B cell (primary cell): ENCODE results near the gene PRKCA. TPM values are rescaled to one million over a fixed set of nuclear protein-coding genes. Genes with fewer than 3 reads are reported as not detected.

Experiments used
- ATAC-seq: fragments of 200-7000 bp; cut with Tn5 transposase; one replicate; pipeline ENCODE4 v1.10.0; 2021; ENCODE audit warnings: low read depth, mild to moderate bottlenecking, moderate number of reproducible peaks, moderate library complexity
- CTCF ChIA-PET: fragments of 350-600 bp; sonication (Branson Sonifier 250); formaldehyde crosslinking; loops from one replicate; lab custom pipeline; 2021; ENCODE audit warnings: antibody characterized with exemption, inconsistent platforms; lab: Charles Lee
- POLR2A ChIA-PET: fragments of 350-600 bp; sonication (Branson Sonifier 250); formaldehyde crosslinking; loops from one replicate; lab custom pipeline; 2021; ENCODE audit warnings: antibody characterized with exemption; lab: Charles Lee
- DNase-seq: peaks from one replicate; pipeline ENCODE4 v3.0.0; 2013
- H2AFZ ChIP-seq: 2 replicates; pipeline ENCODE4 v1.6.1; 2012; ENCODE audit warnings: mild to moderate bottlenecking, low read depth, low read length; ENCODE audit not compliant: insufficient read depth, poor library complexity, severe bottlenecking
- H3K27ac ChIP-seq, 2 donors: 1 replicate in 1 of 2; 2 replicates in 1 of 2; pipeline ENCODE4 v1.5.1; 2012 to 2013; ENCODE audit warnings: low read length in 2 of 2, mild to moderate bottlenecking in 2 of 2, moderate library complexity in 1 of 2
- H3K27me3 ChIP-seq, 4 experiments: fragments of 200-600 bp in 1 of 4; sonication (generic) in 1 of 4; replicated peaks in 1 of 4; 1 replicate in 2 of 4; 2 replicates in 2 of 4; pipeline versions ENCODE4 v1.6.1 to v1.7.0; 2013 to 2016; ENCODE audit warnings: low read length in 3 of 4, mild to moderate bottlenecking in 2 of 4, mixed read lengths in 1 of 4, moderate library complexity in 1 of 4; ENCODE audit not compliant: insufficient read depth in 4 of 4, control insufficient read depth in 3 of 4; ENCODE audit errors: control extremely low read depth in 1 of 4
- H3K36me3 ChIP-seq, 2 experiments: replicated peaks in 1 of 2; 1 replicate in 1 of 2; 2 replicates in 1 of 2; pipeline versions ENCODE4 v1.6.1 to v1.7.1; 2013; ENCODE audit warnings: low read length in 1 of 2; ENCODE audit not compliant: insufficient read depth in 2 of 2, control insufficient read depth in 1 of 2; ENCODE audit errors: control extremely low read depth in 1 of 2, extremely low read depth in 1 of 2
- H3K4me1 ChIP-seq, 2 donors: fragments of 200-600 bp in 1 of 2; sonication (generic) in 1 of 2; 1 replicate in 1 of 2; 2 replicates in 1 of 2; pipeline versions ENCODE4 v1.5.1 to v1.6.1; 2013 to 2017; ENCODE audit warnings: low read length in 2 of 2; ENCODE audit not compliant: control insufficient read depth in 2 of 2, insufficient read depth in 2 of 2
- H3K4me2 ChIP-seq: replicated peaks from 2 replicates; pipeline ENCODE3; 2012; ENCODE audit warnings: mild to moderate bottlenecking, low read depth, low read length; ENCODE audit not compliant: poor library complexity, severe bottlenecking
- H3K4me3 ChIP-seq, 5 experiments: fragments of 200-600 bp in 1 of 5; sonication (generic) in 1 of 5; 1 replicate in 3 of 5; 2 replicates in 2 of 5; pipeline versions ENCODE4 v1.5.1 to v1.7.0; 2011 to 2016; ENCODE audit warnings: low read length in 4 of 5, mild to moderate bottlenecking in 4 of 5, low read depth in 2 of 5, control low read depth in 1 of 5, moderate library complexity in 1 of 5; ENCODE audit not compliant: insufficient read depth in 1 of 5; ENCODE audit errors: control extremely low read depth in 1 of 5, extremely low read depth in 1 of 5
- H3K79me2 ChIP-seq: fragments of 200-600 bp; sonication (generic); one replicate; pipeline ENCODE4 v1.6.0; 2016; ENCODE audit warnings: low read length; ENCODE audit not compliant: control insufficient read depth, insufficient read depth
- H3K9ac ChIP-seq: fragments of 200-600 bp; sonication (generic); 2 replicates; pipeline ENCODE4 v1.6.1; 2017; ENCODE audit warnings: mild to moderate bottlenecking, low read length, moderate library complexity
- H3K9me3 ChIP-seq, 3 donors: one replicate each; pipeline versions ENCODE4 v1.6.1 to v1.7.1; 2013; ENCODE audit warnings: low read length in 2 of 3; ENCODE audit not compliant: control insufficient read depth in 2 of 3, insufficient read depth in 1 of 3; ENCODE audit errors: control extremely low read depth in 1 of 3
- H4K20me1 ChIP-seq: 2 replicates; pipeline ENCODE4 v1.6.0; 2012; ENCODE audit warnings: mild to moderate bottlenecking, low read length; ENCODE audit not compliant: insufficient read depth, control insufficient read depth, poor library complexity, severe bottlenecking
- H3K27ac Mint-ChIP-seq: one replicate; pipeline ENCODE4 v1.8.0; 2021; ENCODE audit warnings: mixed read lengths
- H3K27me3 Mint-ChIP-seq: one replicate; pipeline ENCODE4 v1.8.0; 2021; ENCODE audit warnings: mixed read lengths
- H3K4me1 Mint-ChIP-seq: one replicate; pipeline ENCODE4 v1.8.0; 2021; ENCODE audit warnings: mixed read lengths
- H3K4me3 Mint-ChIP-seq: one replicate; pipeline ENCODE4 v1.8.0; 2021; ENCODE audit warnings: mixed read lengths
- H3K9me3 Mint-ChIP-seq: one replicate; pipeline ENCODE4 v1.8.0; 2022; ENCODE audit warnings: mixed read lengths; ENCODE audit not compliant: insufficient read depth
- EZH2 ChIP-seq: IDR thresholded peaks from 2 replicates; pipeline ENCODE4 v1.6.1; 2012; ENCODE audit warnings: borderline replicate concordance, low read depth, mild to moderate bottlenecking, moderate library complexity, low read length; ENCODE audit not compliant: insufficient read depth, poor library complexity, severe bottlenecking
- WGBS: methylation state at CpG from one replicate; pipeline ENCODE4 v1.1.5; 2013; ENCODE audit warnings: missing lambda C conversion rate; ENCODE audit not compliant: insufficient coverage; 5-methylcytosine and 5-hydroxymethylcytosine counted together
- intact Hi-C: fragments of 100-400 bp; cut with micrococcal nuclease; formaldehyde crosslinking; loops from one replicate; pipeline ENCODE4 v1.10.0; 2022
- polyA plus RNA-seq: library from polyadenylated mRNA; depleted of rRNA; stranded (reverse); fragments of >200 nt; gene quantifications from 2 replicates; pipeline ENCODE4 v1.2.3, GENCODE V29; 2012
- total RNA-seq, 2 donors: library from RNA; stranded (reverse); fragments of 120-200 nt in 1 of 2; gene quantifications; 1 replicate in 1 of 2; 2 replicates in 1 of 2; pipeline versions ENCODE4 v1.2.3 to v1.2.4, GENCODE V29; 2013 to 2022
- TF ChIP-seq, protein P1 (sequence below): fragments of 200-600 bp; IDR thresholded peaks from one replicate; pipeline ENCODE4 v1.8.0; 2022; ENCODE audit warnings: antibody characterized with exemption, mild to moderate bottlenecking

The PRKCA gene
- total and polyA plus RNA-seq, 2 donors (not counting 1 experiment from before 2014, with no cell fraction given) = 0.33 to 7.7 TPM

- DNase-seq (no peak), ATAC-seq (no peak)
- no peak overlapping the region for H3K4me2 ChIP-seq
- H3K4me1 Mint-ChIP-seq = no peaks in the 10 kb centered on the region
- H3K36me3 ChIP-seq = no peaks in the 10 kb centered on the region
- H3K27me3 ChIP-seq = no peaks in the 10 kb centered on the region
- POLR2A ChIA-PET = no interaction called here
- H3K9me3 ChIP-seq = peaks cover 0 to 2% (median 0%) of the 10 kb centered on the region in 3 donors
- TF ChIP-seq EZH2 = no peak
- TF ChIP-seq, protein P1, sequence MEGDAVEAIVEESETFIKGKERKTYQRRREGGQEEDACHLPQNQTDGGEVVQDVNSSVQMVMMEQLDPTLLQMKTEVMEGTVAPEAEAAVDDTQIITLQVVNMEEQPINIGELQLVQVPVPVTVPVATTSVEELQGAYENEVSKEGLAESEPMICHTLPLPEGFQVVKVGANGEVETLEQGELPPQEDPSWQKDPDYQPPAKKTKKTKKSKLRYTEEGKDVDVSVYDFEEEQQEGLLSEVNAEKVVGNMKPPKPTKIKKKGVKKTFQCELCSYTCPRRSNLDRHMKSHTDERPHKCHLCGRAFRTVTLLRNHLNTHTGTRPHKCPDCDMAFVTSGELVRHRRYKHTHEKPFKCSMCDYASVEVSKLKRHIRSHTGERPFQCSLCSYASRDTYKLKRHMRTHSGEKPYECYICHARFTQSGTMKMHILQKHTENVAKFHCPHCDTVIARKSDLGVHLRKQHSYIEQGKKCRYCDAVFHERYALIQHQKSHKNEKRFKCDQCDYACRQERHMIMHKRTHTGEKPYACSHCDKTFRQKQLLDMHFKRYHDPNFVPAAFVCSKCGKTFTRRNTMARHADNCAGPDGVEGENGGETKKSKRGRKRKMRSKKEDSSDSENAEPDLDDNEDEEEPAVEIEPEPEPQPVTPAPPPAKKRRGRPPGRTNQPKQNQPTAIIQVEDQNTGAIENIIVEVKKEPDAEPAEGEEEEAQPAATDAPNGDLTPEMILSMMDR = no peak
- no peaks in the 10 kb centered on the region for H3K4me1 ChIP-seq
- no peak overlapping the region for H3K27ac ChIP-seq
- H4K20me1 ChIP-seq = no peaks in the 10 kb centered on the region
- H2AFZ ChIP-seq = no peak overlapping the region
- H3K27me3 Mint-ChIP-seq = peaks cover 18% of the 10 kb centered on the region
- WGBS = 61% methylated on average over 3 of the region's 8 CpGs
- H3K79me2 ChIP-seq = no peaks in the 10 kb centered on the region
- no peak overlapping the region for H3K4me3 Mint-ChIP-seq
- H3K9me3 Mint-ChIP-seq = peaks cover 5% of the 10 kb centered on the region
- intact Hi-C loops = no loop called here
- H3K4me3 ChIP-seq = no peak overlapping the region
- CTCF ChIA-PET = no interaction called here
- H3K27ac Mint-ChIP-seq = no peak overlapping the region
- no peak overlapping the region for H3K9ac ChIP-seq
These were observed 34.0 kb upstream of the PRKCA start for GRCh38 chr17:66268247-66268927.

- H3K4me1 Mint-ChIP-seq = no peaks in the 10 kb centered on the region
- Histone ChIP-seq H3K9me3 (peaks cover 0 to 2% (median 0%) of the 10 kb centered on the region in 3 donors), H3K36me3 (no peaks in the 10 kb centered on the region), H3K27ac (no peak overlapping the region), H3K4me2 (no peak overlapping the region), H4K20me1 (no peaks in the 10 kb centered on the region), H3K4me3 (no peak overlapping the region), H3K4me1 (no peaks in the 10 kb centered on the region), H3K79me2 (no peaks in the 10 kb centered on the region), H3K27me3 (no peaks in the 10 kb centered on the region), H3K9ac (no peak overlapping the region), H2AFZ (no peak overlapping the region)
- TF ChIP-seq EZH2 = no peak
- TF ChIP-seq, protein P1 = no peak
- H3K9me3 Mint-ChIP-seq = peaks cover 3% of the 10 kb centered on the region
- intact Hi-C loops = no loop called here
- H3K4me3 Mint-ChIP-seq = no peak overlapping the region
- WGBS = no CpG with 5 or more reads among the region's 2 CpGs
- peaks cover 14% of the 10 kb centered on the region for H3K27me3 Mint-ChIP-seq
- ChIA-PET POLR2A (no interaction called here), CTCF (no interaction called here)
- H3K27ac Mint-ChIP-seq = no peak overlapping the region
- DNase-seq (no peak), ATAC-seq (no peak)
These were observed 32.3 kb upstream of the PRKCA start for GRCh38 chr17:66270106-66270505.
